Measurements from ENCODE around the gene RUBCN.
"Not testable (repeated sequence)": the region's sequence is repeated elsewhere in the genome, so short reads cannot be mapped to it uniquely, and the experiment has no call there.

RUBCN gene

GRCh38 chr3:197733042-197733441 lies 3.7 kb downstream of the RUBCN start:
- DNase-seq = no peak

- DNase-seq = not testable (repeated sequence)
Measured at GRCh38 chr3:197731483-197731882, 5.2 kb downstream of the RUBCN start.

GRCh38 chr3:197730770-197731169 lies 5.9 kb downstream of the RUBCN start:
- DNase-seq = not testable (repeated sequence)

- DNase-seq = peak; percentile 7
Measured at GRCh38 chr3:197730200-197730599, 6.5 kb downstream of the RUBCN start.

- DNase-seq = no peak
Measured at GRCh38 chr3:197728487-197728886, 8.2 kb downstream of the RUBCN start.

- not testable (repeated sequence) for DNase-seq
Measured at GRCh38 chr3:197727878-197728277, 8.8 kb downstream of the RUBCN start.

- DNase-seq = no peak
Measured at GRCh38 chr3:197722734-197723133, 14.0 kb downstream of the RUBCN start.

- no peak for DNase-seq
Measured at GRCh38 chr3:197720694-197721093, 16.0 kb downstream of the RUBCN start.

GRCh38 chr3:197718891-197719290 lies 17.8 kb downstream of the RUBCN start:
- no peak for DNase-seq

- DNase-seq = no peak
Measured at GRCh38 chr3:197714251-197714650, 22.5 kb downstream of the RUBCN start.

- no peak for DNase-seq
Measured at GRCh38 chr3:197713477-197713822, 23.3 kb downstream of the RUBCN start.

GRCh38 chr3:197711973-197712707 lies 24.6 kb downstream of the RUBCN start:
- DNase-seq = no peak

- not testable (repeated sequence) for DNase-seq
Measured at GRCh38 chr3:197710965-197711364, 25.7 kb downstream of the RUBCN start.

GRCh38 chr3:197709135-197709534 lies 27.6 kb downstream of the RUBCN start:
- no peak for DNase-seq

- DNase-seq = no peak
Measured at GRCh38 chr3:197706658-197707057, 30.0 kb downstream of the RUBCN start.

GRCh38 chr3:197701841-197702240 lies 34.9 kb downstream of the RUBCN start:
- DNase-seq = no peak

GRCh38 chr3:197700095-197700494 lies 36.6 kb downstream of the RUBCN start:
- no peak for DNase-seq

GRCh38 chr3:197697355-197697754 lies 39.3 kb downstream of the RUBCN start:
- no peak for DNase-seq

GRCh38 chr3:197694251-197694650 lies 42.5 kb downstream of the RUBCN start:
- DNase-seq = no peak

- DNase-seq = no peak
Measured at GRCh38 chr3:197692641-197693040, 44.1 kb downstream of the RUBCN start.

GRCh38 chr3:197690754-197691153 lies 46.0 kb downstream of the RUBCN start:
- DNase-seq = no peak

GRCh38 chr3:197687570-197687969 lies 49.1 kb downstream of the RUBCN start:
- no peak for DNase-seq

GRCh38 chr3:197686899-197687298 lies 49.8 kb downstream of the RUBCN start:
- DNase-seq = no peak

GRCh38 chr3:197685546-197685945 lies 51.2 kb downstream of the RUBCN start:
- no peak for DNase-seq

GRCh38 chr3:197683191-197683590 lies 53.5 kb downstream of the RUBCN start:
- DNase-seq = no peak

Data from NCI-H69 (cell line).